ENCODE results near the gene ZNF32.

Gene ZNF32

DNA sequence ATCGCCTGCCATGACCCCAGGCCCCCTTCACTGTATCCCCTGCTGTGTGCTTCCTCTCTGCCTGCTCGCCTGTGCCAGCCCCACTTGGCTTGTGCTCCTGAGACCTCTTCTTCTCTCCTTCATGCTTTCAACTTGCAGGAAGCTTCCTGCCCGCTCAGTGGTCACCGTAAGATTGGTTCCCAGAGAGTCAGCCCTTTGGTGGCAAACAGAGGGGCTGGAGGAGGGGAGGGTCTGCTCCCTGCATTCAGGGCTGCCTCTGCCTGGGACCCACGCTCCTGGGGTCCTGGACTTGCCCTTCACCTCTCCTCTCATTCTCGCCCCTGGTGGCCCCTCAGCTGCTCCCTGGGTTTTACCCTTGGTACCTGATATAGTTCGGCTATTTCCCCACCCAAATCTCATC is 45.8 kb upstream of the ZNF32 start:
- TF ChIP-seq, protein P1, sequence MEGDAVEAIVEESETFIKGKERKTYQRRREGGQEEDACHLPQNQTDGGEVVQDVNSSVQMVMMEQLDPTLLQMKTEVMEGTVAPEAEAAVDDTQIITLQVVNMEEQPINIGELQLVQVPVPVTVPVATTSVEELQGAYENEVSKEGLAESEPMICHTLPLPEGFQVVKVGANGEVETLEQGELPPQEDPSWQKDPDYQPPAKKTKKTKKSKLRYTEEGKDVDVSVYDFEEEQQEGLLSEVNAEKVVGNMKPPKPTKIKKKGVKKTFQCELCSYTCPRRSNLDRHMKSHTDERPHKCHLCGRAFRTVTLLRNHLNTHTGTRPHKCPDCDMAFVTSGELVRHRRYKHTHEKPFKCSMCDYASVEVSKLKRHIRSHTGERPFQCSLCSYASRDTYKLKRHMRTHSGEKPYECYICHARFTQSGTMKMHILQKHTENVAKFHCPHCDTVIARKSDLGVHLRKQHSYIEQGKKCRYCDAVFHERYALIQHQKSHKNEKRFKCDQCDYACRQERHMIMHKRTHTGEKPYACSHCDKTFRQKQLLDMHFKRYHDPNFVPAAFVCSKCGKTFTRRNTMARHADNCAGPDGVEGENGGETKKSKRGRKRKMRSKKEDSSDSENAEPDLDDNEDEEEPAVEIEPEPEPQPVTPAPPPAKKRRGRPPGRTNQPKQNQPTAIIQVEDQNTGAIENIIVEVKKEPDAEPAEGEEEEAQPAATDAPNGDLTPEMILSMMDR (IDR thresholded peaks at IDR 0.05): no peak
- no peak overlapping the region for H3K27ac Mint-ChIP-seq
- no peaks in the 10 kb centered on the region for H3K36me3 Mint-ChIP-seq (ENCODE audit: low read depth)
- no peak for DNase-seq
- peaks cover 38% of the 10 kb centered on the region for H3K27me3 Mint-ChIP-seq (ENCODE audit: low read depth, poor library complexity)
- H3K4me3 Mint-ChIP-seq: no peak overlapping the region
- H3K4me1 Mint-ChIP-seq: peaks cover 14% of the 10 kb centered on the region
- no peaks in the 10 kb centered on the region for H3K9me3 Mint-ChIP-seq

DNA sequence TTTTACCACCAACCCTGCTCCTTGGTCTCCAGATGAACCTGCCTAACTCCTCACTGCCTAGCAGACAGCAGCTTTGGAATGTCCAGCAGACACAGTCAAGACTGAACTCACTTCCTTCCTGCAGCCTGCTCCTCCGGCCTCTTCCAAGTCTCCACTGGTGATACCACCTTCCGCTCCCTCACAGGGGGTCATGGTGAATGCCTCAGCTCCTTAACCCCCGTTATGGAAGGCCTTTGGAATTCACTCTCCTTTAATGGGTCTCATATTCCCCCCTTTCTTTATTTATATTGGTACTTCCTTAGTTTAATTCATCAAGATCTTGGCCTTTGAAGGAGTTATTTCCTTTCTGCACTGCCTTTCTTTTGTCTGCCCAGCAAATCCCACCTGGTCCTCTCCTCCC is 44.9 kb upstream of the ZNF32 start:
- Mint-ChIP-seq H3K27me3 (ENCODE audit: low read depth, poor library complexity) (peaks cover 39% of the 10 kb centered on the region), H3K36me3 (ENCODE audit: low read depth) (no peaks in the 10 kb centered on the region), H3K27ac (no peak overlapping the region), H3K9me3 (no peaks in the 10 kb centered on the region), H3K4me3 (no peak overlapping the region), H3K4me1 (peaks cover 17% of the 10 kb centered on the region)
- DNase-seq: no peak
- TF ChIP-seq, protein P1 (IDR thresholded peaks at IDR 0.05): no peak

DNA sequence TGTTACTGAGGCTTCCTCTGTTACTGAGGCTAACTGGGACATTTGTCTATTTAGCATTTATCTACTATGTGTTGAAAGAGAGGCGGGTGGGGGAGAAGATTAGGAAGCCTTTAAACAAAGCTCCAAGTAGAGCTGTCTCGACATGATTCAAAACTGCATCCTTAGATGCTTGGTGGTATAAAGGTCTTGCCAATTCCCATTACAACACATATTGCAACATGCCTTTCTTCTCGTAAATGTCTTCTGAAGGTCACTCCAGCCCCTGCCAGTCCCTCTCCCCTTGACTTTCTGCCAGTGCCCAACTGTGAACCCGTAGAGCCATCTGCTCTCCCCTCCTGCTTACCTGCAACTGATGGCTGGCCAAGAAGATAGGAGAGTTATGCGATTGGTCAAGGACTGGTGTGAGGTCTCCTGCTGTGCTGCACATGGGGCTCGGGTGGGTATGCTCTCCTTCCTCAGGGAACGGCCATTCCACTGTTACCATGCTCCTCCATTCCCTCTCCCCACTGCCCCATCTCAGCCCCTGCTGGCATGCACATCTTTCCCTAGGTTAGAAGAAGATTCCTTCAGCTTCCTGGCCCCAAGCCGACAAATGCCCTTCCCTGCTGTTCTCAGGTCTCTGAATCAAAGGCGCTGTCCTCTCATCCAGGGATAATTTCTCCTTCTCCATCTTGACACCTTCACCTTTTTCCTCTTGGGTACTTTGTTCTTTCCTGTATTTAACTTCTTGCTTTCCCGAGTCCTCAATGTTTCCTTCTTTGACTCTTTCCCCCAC is 43.6 kb upstream of the ZNF32 start:
- H3K4me3 Mint-ChIP-seq: no peak overlapping the region
- peaks cover 42% of the 10 kb centered on the region for H3K27me3 Mint-ChIP-seq (ENCODE audit: low read depth, poor library complexity)
- TF ChIP-seq, protein P1 (IDR thresholded peaks at IDR 0.05): no peak
- no peak overlapping the region for H3K27ac Mint-ChIP-seq
- no peaks in the 10 kb centered on the region for H3K9me3 Mint-ChIP-seq
- H3K36me3 Mint-ChIP-seq (ENCODE audit: low read depth): no peaks in the 10 kb centered on the region
- no peak for DNase-seq
- peaks cover 29% of the 10 kb centered on the region for H3K4me1 Mint-ChIP-seq

DNA sequence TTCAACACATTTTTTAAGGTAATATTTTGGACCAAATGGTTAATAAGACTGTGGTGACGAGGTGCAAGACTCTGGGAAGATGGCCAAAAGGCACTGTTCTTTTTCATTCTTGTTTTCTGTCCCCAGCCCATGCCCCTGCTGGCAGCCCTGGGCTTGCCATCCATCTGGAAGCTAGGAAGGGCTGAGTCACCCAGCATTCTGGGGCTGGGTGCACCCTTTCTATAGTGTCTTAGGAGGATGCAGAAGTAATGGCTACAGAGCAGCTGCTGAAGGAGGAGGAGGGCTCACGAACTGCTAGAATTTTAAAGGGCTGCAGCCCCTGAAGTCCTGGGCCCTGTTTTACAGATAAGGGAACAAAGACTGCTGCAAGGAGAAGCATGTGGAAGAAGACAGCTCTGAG is 42.8 kb upstream of the ZNF32 start:
- Mint-ChIP-seq H3K27me3 (ENCODE audit: low read depth, poor library complexity) (peaks cover 44% of the 10 kb centered on the region), H3K4me3 (no peak overlapping the region), H3K9me3 (no peaks in the 10 kb centered on the region), H3K36me3 (ENCODE audit: low read depth) (no peaks in the 10 kb centered on the region), H3K27ac (no peak overlapping the region), H3K4me1 (peaks cover 36% of the 10 kb centered on the region)
- TF ChIP-seq, protein P1 (IDR thresholded peaks at IDR 0.05): no peak
- DNase-seq: no peak

DNA sequence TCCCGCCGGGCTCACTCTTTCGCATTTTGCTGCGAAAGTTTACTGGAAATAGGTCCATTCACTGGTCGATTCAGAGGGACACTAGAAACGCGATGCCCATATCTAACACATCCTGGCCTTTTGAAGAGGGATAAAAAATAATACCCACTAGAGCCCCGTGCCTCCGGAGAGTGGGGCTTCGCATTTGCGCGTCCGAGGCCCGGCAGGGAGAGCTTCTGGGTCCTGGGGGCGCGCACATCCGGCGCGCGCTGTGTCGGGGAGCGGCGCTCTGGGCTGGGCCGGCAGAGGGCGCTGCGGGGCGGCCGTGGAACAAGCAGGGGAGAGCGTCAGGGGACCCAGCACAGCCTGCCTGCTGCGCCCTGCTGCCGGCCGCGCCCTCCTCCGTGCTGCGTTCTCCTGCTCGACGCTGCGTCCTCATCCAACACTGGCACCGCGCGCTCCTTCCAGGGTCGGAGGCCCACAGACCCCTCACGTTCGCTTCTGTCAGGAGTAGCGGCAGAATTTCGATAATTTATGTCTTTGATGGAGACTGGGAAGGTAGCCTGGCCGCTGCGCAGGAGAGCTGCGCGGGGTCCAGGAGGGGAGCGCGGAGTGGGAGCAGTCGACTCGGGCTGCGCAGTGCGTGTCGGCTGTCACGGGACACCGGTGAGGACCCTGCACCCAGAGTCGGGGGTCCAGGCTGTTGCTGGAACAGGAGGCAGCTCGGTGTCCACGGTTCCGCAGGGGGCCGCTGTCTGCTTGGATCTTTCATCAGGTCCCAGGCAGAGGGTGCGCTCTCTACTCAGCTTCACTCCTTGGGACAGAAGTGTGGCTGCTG is 41.5 kb upstream of the ZNF32 start:
- H3K4me1 Mint-ChIP-seq: peaks cover 36% of the 10 kb centered on the region
- H3K9me3 Mint-ChIP-seq: no peaks in the 10 kb centered on the region
- H3K27me3 Mint-ChIP-seq (ENCODE audit: low read depth, poor library complexity): peaks cover 44% of the 10 kb centered on the region
- peak overlapping the region; percentile 86 for H3K4me3 Mint-ChIP-seq
- DNase-seq: peak; percentile 93
- TF ChIP-seq, protein P1 (IDR thresholded peaks at IDR 0.05): peak; percentile 92
- H3K36me3 Mint-ChIP-seq (ENCODE audit: low read depth): no peaks in the 10 kb centered on the region
- no peak overlapping the region for H3K27ac Mint-ChIP-seq

All from nephron progenitor cell (in vitro differentiated cells).